H9 (cell line): ENCODE measurements around the gene ZSCAN2. TPM values are rescaled to one million over a fixed set of nuclear protein-coding genes. Genes with fewer than 3 reads are reported as not detected.

Source experiments
- DNase-seq: peaks from one replicate; pipeline ENCODE4 v3.0.0-alpha.2; 2017
- H2AFZ ChIP-seq: one replicate; pipeline ENCODE4 v1.6.1; 2013; ENCODE audit warnings: mild to moderate bottlenecking, low read length, control low read depth, moderate library complexity
- H2AK5ac ChIP-seq: 2 replicates; pipeline ENCODE4 v1.6.1; 2013; ENCODE audit warnings: low read length, control low read depth, mixed read lengths; ENCODE audit not compliant: insufficient read length
- H2BK120ac ChIP-seq: one replicate; pipeline ENCODE4 v1.6.1; 2013; ENCODE audit warnings: low read depth, mild to moderate bottlenecking, low read length, control low read depth, inconsistent platforms; ENCODE audit not compliant: poor library complexity, severe bottlenecking
- H2BK12ac ChIP-seq: 2 replicates; pipeline ENCODE4 v1.6.1; 2013; ENCODE audit warnings: low read length, control low read depth, mixed read lengths, low read depth; ENCODE audit not compliant: insufficient read length
- H2BK15ac ChIP-seq: 2 replicates; pipeline ENCODE4 v1.6.1; 2013; ENCODE audit warnings: low read depth, low read length, control low read depth
- H2BK20ac ChIP-seq: one replicate; pipeline ENCODE4 v1.6.1; 2013; ENCODE audit warnings: low read depth, mild to moderate bottlenecking, low read length, control low read depth, inconsistent platforms; ENCODE audit not compliant: poor library complexity, severe bottlenecking
- H2BK5ac ChIP-seq: 2 replicates; pipeline ENCODE4 v1.6.1; 2013; ENCODE audit warnings: low read length, control low read depth, mixed read lengths; ENCODE audit not compliant: insufficient read length
- H3K14ac ChIP-seq: 2 replicates; pipeline ENCODE4 v1.6.1; 2013; ENCODE audit warnings: low read length, control low read depth; ENCODE audit not compliant: insufficient read depth
- H3K18ac ChIP-seq: 2 replicates; pipeline ENCODE4 v1.6.1; 2013; ENCODE audit warnings: low read depth, mild to moderate bottlenecking, mixed read lengths, low read length, control low read depth; ENCODE audit not compliant: insufficient read length
- H3K23ac ChIP-seq: 2 replicates; pipeline ENCODE4 v1.6.1; 2013; ENCODE audit warnings: low read length, control low read depth, mixed read lengths, low read depth; ENCODE audit not compliant: insufficient read length
- H3K23me2 ChIP-seq: 2 replicates; pipeline ENCODE4 v1.6.1; 2013; ENCODE audit warnings: low read depth, mild to moderate bottlenecking, mixed read lengths, low read length, control low read depth; ENCODE audit not compliant: insufficient read length, poor library complexity, severe bottlenecking
- H3K27ac ChIP-seq: 2 replicates; pipeline ENCODE4 v1.5.1; 2013; ENCODE audit warnings: low read length, control low read depth, mixed read lengths, low read depth; ENCODE audit not compliant: insufficient read length
- H3K27me3 ChIP-seq: 2 replicates; pipeline ENCODE4 v1.6.1; 2013; ENCODE audit warnings: low read length, control low read depth, inconsistent platforms; ENCODE audit not compliant: insufficient read depth
- H3K4ac ChIP-seq: 2 replicates; pipeline ENCODE4 v1.6.1; 2013; ENCODE audit warnings: low read depth, mild to moderate bottlenecking, control low read depth, inconsistent platforms, low read length, moderate library complexity
- H3K4me1 ChIP-seq: 2 replicates; pipeline ENCODE4 v1.6.1; 2013; ENCODE audit warnings: low read length, control low read depth, inconsistent platforms; ENCODE audit not compliant: insufficient read depth
- H3K4me2 ChIP-seq: 2 replicates; pipeline ENCODE4 v1.6.1; 2013; ENCODE audit warnings: low read length, control low read depth, mixed read lengths; ENCODE audit not compliant: insufficient read length, insufficient read depth
- H3K56ac ChIP-seq: 2 replicates; pipeline ENCODE4 v1.6.1; 2013; ENCODE audit warnings: low read depth, mild to moderate bottlenecking, mixed read lengths, low read length, control low read depth; ENCODE audit not compliant: insufficient read length
- H3K79me1 ChIP-seq: 2 replicates; pipeline ENCODE4 v1.6.1; 2013; ENCODE audit warnings: low read depth, mild to moderate bottlenecking, moderate library complexity, low read length, control low read depth, inconsistent platforms; ENCODE audit not compliant: insufficient read depth, poor library complexity, severe bottlenecking
- H3K79me2 ChIP-seq: 2 replicates; pipeline ENCODE4 v1.6.1; 2013; ENCODE audit warnings: low read length, control low read depth, inconsistent platforms; ENCODE audit not compliant: insufficient read depth
- H3K9ac ChIP-seq: 2 replicates; pipeline ENCODE4 v1.6.1; 2013; ENCODE audit warnings: low read length, control low read depth, mixed read lengths; ENCODE audit not compliant: insufficient read length; ENCODE audit errors: extremely low read depth
- H3K9me3 ChIP-seq: one replicate; pipeline ENCODE4 v1.6.1; 2013; ENCODE audit warnings: low read depth, low read length, inconsistent platforms; ENCODE audit not compliant: control insufficient read depth
- H3T11ph ChIP-seq: one replicate; pipeline ENCODE4 v1.6.1; 2013; ENCODE audit warnings: mild to moderate bottlenecking, low read length, control low read depth, inconsistent platforms
- H4K20me1 ChIP-seq: one replicate; pipeline ENCODE4 v1.6.1; 2013; ENCODE audit not compliant: control insufficient read depth, insufficient read length, insufficient read depth
- H4K5ac ChIP-seq: 2 replicates; pipeline ENCODE4 v1.6.1; 2013; ENCODE audit warnings: low read depth, mild to moderate bottlenecking, mixed read lengths, low read length, control low read depth; ENCODE audit not compliant: insufficient read length
- H4K8ac ChIP-seq: replicated peaks from 2 replicates; pipeline ENCODE4 v1.6.1; 2013; ENCODE audit warnings: low read length, control low read depth, mixed read lengths, low read depth; ENCODE audit not compliant: insufficient read length
- H4K91ac ChIP-seq: 2 replicates; pipeline ENCODE4 v1.6.1; 2013; ENCODE audit warnings: low read depth, mild to moderate bottlenecking, moderate library complexity, mixed read lengths, low read length, control low read depth; ENCODE audit not compliant: insufficient read length
- H3K27ac Mint-ChIP-seq, 3 experiments: 2 replicates in 2 of 3; 3 replicates in 1 of 3; pipeline ENCODE4 v1.8.0; 2020 to 2021; ENCODE audit warnings: mixed read lengths in 3 of 3, mild to moderate bottlenecking in 1 of 3, moderate library complexity in 1 of 3
- H3K27me3 Mint-ChIP-seq: 2 replicates; pipeline ENCODE4 v1.8.0; 2021; ENCODE audit warnings: low read depth, mild to moderate bottlenecking, moderate library complexity, mixed read lengths
- H3K36me3 Mint-ChIP-seq, 3 experiments: 2 replicates in 2 of 3; 3 replicates in 1 of 3; pipeline ENCODE4 v1.8.0; 2020 to 2021; ENCODE audit warnings: low read depth in 3 of 3, mixed read lengths in 3 of 3; ENCODE audit not compliant: insufficient read depth in 1 of 3
- H3K4me1 Mint-ChIP-seq, 2 experiments: 2 replicates each; pipeline ENCODE4 v1.8.0; 2020; ENCODE audit warnings: mixed read lengths in 2 of 2
- H3K4me3 Mint-ChIP-seq, 2 experiments: 2 replicates in 1 of 2; 3 replicates in 1 of 2; pipeline ENCODE4 v1.8.0; 2020 to 2021; ENCODE audit warnings: mild to moderate bottlenecking in 2 of 2, mixed read lengths in 2 of 2, moderate library complexity in 1 of 2
- H3K9me3 Mint-ChIP-seq, 2 experiments: 2 replicates in 1 of 2; 3 replicates in 1 of 2; pipeline ENCODE4 v1.8.0; 2020; ENCODE audit warnings: mild to moderate bottlenecking in 2 of 2, mixed read lengths in 2 of 2, moderate library complexity in 1 of 2
- WGBS: extraction: QIAGEN DNeasy Blood & Tissue Kit; methylation state at CpG from one replicate; pipeline ENCODE4 v1.1.7; 2013; ENCODE audit warnings: missing lambda C conversion rate, low lambda C conversion rate, mixed read lengths; ENCODE audit not compliant: insufficient read length; ENCODE audit errors: extremely low coverage; 5-methylcytosine and 5-hydroxymethylcytosine counted together
- total RNA-seq: library from RNA; stranded (reverse); gene quantifications from 2 replicates; pipeline ENCODE4 v1.2.1, GENCODE V29; 2021
- TF ChIP-seq, protein P1 (sequence below): fragments of 200-600 bp; sonication (generic); conservative IDR thresholded peaks from 3 replicates; pipeline ENCODE4 v1.8.0; 2021; ENCODE audit warnings: antibody characterized with exemption, mild to moderate bottlenecking

The ZSCAN2 gene
- total RNA-seq, 1 experiment from 2014 or later = 28.4 TPM

DNA sequence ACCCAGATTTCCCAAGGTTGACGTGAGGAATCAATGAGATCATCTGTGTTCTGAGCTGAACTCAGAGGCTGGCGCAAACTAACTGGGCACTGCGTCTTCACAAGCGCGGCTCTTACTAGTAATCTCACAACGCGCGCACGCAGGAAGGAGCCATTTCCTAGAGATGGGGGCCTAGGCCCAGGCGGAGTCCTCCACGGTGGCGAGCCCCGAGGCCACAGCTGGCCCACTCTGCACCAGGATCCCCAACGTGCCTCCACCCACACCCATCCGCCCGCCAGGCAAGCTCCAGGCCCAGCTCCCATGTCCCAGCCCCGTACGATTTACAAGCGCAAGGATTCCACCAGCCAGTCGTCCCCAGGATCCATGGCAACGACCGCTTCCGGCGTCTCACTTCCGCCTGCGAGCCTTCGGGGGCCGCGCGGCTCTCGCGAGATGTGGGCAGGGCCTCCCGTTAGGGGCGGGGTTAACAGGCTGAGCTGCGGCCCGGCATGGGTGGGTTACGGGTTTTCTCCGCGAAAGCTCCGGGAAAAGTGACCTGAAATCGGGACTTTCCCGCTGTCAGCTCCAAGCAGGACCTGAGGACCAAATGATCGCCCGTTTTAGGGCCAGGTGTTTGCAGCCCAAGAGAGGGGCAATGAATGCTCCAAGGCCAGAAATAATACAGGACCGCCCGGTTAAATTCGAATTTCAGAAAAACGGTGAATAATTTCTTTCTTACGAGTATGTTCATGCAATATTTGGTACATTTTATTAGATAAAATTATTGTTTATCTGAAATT is 53.3 kb downstream of the ZSCAN2 start, which contains the start of gene WDR73:
WDR73 (minus strand) TSS at position 374 of the 779 bp plus-strand sequence; CDS start at position 365, 9 bp downstream.
- no peak within 1 kb of the TSS for H2BK20ac ChIP-seq
- no peak within 1 kb of the TSS for H2AK5ac ChIP-seq
- H4K20me1 ChIP-seq = no peaks in the 10 kb centered on the region
- Mint-ChIP-seq H3K27me3 (peaks cover 27% of the 10 kb centered on the region), H3K27ac (peak within 1 kb of the TSS; percentile 88 to 98 (median 98)), H3K4me3 (peak within 1 kb of the TSS; percentile 95 to 98), H3K36me3 (peaks cover 10 to 30% (median 20%) of the 10 kb centered on the region in 3 experiments), H3K4me1 (peaks cover 17 to 20% of the 10 kb centered on the region in 2 experiments), H3K9me3 (no peaks in the 10 kb centered on the region; a peak in 1 of 5 replicates)
- DNase-seq = peak; percentile 95
- no peak within 1 kb of the TSS for H2BK15ac ChIP-seq
- no peak within 1 kb of the TSS for H2BK12ac ChIP-seq
- no peak within 1 kb of the TSS for H3K27ac ChIP-seq
- H4K91ac ChIP-seq = no peak within 1 kb of the TSS
- no peak within 1 kb of the TSS for H2BK5ac ChIP-seq
- H3K18ac ChIP-seq = peak within 1 kb of the TSS; percentile 75
- H3K79me1 ChIP-seq = no peaks in the 10 kb centered on the region
- TF ChIP-seq, protein P1, sequence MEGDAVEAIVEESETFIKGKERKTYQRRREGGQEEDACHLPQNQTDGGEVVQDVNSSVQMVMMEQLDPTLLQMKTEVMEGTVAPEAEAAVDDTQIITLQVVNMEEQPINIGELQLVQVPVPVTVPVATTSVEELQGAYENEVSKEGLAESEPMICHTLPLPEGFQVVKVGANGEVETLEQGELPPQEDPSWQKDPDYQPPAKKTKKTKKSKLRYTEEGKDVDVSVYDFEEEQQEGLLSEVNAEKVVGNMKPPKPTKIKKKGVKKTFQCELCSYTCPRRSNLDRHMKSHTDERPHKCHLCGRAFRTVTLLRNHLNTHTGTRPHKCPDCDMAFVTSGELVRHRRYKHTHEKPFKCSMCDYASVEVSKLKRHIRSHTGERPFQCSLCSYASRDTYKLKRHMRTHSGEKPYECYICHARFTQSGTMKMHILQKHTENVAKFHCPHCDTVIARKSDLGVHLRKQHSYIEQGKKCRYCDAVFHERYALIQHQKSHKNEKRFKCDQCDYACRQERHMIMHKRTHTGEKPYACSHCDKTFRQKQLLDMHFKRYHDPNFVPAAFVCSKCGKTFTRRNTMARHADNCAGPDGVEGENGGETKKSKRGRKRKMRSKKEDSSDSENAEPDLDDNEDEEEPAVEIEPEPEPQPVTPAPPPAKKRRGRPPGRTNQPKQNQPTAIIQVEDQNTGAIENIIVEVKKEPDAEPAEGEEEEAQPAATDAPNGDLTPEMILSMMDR = no peak
- 0 out of 2 replicates have a peak within 1 kb of the TSS, but pooled peaks have one; percentile 5 for H3K14ac ChIP-seq
- no peak within 1 kb of the TSS for H4K8ac ChIP-seq
- H2BK120ac ChIP-seq = no peak within 1 kb of the TSS
- no peaks in the 10 kb centered on the region for H3K4me1 ChIP-seq
- H3K4me2 ChIP-seq = peak within 1 kb of the TSS; percentile 91
- peak within 1 kb of the TSS; percentile 76 for H2AFZ ChIP-seq
- no peaks in the 10 kb centered on the region for H3K9me3 ChIP-seq
- peak within 1 kb of the TSS; percentile 88 for H3K9ac ChIP-seq
- WGBS = no CpG with 5 or more reads among the region's 49 CpGs
- H3K27me3 ChIP-seq = no peaks in the 10 kb centered on the region; the same call in 1 of the 2 replicates
- H3K23me2 ChIP-seq = peaks cover 12% of the 10 kb centered on the region
- H3K23ac ChIP-seq = no peak within 1 kb of the TSS
- H3K79me2 ChIP-seq = no peaks in the 10 kb centered on the region
- no peak within 1 kb of the TSS for H3K56ac ChIP-seq
- H3T11ph ChIP-seq = no peak within 1 kb of the TSS
- H4K5ac ChIP-seq = no peak within 1 kb of the TSS
- H3K4ac ChIP-seq = no peak within 1 kb of the TSS
